HG02678 (cell line): ENCODE measurements around the gene ARL4C.

Experiments used
- ATAC-seq: cut with Tn5 transposase; IDR thresholded peaks from one replicate; pipeline ENCODE4 v1.9.1; 2021; ENCODE audit warnings: mild to moderate bottlenecking, moderate library complexity; ENCODE audit not compliant: unreplicated experiment

ARL4C gene

DNA sequence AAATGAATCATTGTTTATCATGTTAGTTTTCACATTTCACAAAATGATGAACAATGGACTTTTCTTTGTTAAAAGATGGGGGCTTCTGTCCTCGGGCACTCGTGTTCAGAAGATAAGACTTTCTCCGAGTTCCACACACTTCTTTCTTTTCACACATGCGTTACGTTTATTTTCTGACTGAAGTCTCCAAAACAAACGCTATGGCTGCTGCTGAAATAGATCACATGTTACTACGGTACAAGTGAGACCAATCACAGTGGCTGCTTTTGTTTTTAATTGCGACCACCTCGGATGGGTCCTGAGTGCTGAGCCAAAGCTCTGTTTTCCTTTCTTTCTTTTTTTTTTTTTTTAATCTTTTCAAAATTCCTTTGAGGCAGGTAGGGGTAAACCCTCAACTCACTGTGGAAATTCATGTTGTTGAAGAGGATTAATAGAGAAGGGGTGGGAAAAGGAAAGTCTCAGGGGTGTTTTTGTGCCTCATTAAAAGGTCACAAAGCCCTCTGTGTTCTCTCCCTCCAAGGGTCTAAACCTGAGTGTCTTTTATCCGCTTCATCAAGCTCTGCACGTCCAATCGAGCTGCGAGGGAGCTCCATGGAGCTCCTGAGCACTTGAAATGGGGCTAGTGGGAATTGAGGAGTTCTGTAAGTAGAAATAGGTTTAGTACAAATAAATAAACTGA lies 48.2 kb downstream of the ARL4C start:
- no peak for ATAC-seq

- no peak for ATAC-seq
Observed at GRCh38 chr2:234447963-234448362, 48.9 kb downstream of the ARL4C start.

DNA sequence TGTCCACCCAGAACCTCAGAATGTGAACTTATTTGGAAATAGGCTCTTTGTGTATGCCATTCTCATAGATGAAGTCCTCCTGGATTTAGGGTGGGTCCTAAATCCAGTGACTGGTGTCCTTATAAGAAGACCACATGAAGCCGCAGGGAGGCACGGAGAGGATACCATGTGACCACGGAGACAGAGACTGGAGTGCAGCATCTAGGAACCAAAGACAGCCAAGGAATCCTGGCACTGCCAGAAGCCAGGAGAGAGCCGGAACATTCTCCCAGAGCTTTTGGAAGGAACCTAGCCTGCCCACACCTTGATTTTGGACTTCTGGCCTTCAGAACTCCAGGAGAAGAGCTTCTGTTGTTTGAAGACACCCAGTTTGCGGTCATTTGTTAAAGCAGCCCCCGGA lies 49.7 kb downstream of the ARL4C start:
- ATAC-seq: no peak

- peak; percentile 96 for ATAC-seq
Observed at GRCh38 chr2:234446404-234447076, 50.3 kb downstream of the ARL4C start.

GRCh38 chr2:234444893-234445292 lies 52.0 kb downstream of the ARL4C start:
- no peak for ATAC-seq

DNA sequence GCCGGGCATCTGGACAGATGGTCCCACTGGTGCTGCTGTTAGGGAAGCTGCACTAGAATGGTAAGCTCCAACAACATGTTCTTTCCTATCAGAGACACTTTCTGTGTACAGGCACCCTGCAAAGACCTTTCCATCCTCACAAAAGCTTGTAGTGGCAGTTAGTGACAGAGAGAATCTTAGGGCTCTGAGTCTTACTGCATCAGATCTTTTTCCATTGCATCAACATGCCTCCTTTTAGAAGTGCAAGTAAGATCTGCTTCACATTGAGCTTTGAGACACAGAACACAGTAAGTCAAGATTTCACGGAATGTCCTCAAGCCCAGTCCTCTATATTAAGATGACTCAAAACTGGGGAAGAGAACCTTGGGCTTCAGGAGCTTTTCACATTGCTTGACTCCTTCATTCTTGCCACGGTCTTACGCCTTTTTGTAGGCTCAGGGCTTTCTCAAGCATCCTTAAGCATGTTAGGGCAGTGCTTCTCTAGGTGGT lies 52.6 kb downstream of the ARL4C start:
- ATAC-seq: no peak
